Hair follicle dermal papilla cell (primary cell): Measurements from ENCODE around the gene ZNF891. TPM values are rescaled to one million over a fixed set of nuclear protein-coding genes. Genes with fewer than 3 reads are reported as not detected.

Experiments
- total RNA-seq: library from RNA; depleted of rRNA; stranded (reverse); fragments of >200 nt; gene quantifications from 2 replicates; pipeline ENCODE4 v1.2.3, GENCODE V29; 2012

ZNF891 gene
- 0.85 and 1.3 TPM in 2 replicates for total RNA-seq

DNA sequence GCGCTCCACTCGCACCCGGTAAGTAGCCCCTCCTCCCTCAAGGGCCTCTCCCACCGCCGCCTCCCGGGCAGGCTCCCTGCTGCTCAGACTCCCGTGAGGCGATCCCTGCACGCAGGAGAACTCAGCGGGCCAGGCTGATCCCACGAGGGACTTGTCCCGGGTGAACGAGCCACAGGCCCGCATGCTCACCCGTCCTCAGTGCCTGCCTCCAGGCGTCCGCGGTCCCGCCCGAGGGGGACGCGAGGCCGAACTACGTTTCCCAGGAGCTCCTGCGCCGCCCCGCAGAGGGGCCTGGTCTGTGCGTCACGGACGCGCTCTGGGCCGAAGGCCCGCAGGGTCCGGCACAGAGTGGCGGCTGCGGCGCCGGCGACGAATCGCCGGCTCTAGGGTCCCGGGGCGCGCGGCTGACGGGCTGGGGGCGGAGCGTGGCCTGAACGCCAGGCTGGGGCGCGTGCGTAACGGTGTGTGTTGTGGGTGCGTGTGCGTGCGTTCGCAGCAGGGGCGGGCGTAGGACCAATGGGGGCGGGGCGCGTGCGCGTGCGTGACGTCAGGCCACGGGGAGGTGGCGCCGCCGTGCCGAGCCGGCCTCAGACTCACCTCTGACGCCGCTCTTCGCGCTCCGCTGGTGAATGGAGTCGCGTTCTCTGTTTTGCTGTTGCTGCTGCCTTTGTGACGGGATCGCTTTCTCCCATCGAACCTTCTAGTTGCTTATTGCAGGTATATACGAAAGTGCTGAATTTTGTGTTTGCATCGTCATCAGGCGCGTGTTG, at the start of gene ZNF891, which contains the start of gene ZNF10:
ZNF891 (minus strand) TSS at position 237 of the 770 bp plus-strand sequence. CDS start 8,356 bp downstream, outside the sequence.
ZNF10 (plus strand) TSS at position 590 of the 770 bp plus-strand sequence. CDS start 13,866 bp downstream, outside the sequence.

DNA sequence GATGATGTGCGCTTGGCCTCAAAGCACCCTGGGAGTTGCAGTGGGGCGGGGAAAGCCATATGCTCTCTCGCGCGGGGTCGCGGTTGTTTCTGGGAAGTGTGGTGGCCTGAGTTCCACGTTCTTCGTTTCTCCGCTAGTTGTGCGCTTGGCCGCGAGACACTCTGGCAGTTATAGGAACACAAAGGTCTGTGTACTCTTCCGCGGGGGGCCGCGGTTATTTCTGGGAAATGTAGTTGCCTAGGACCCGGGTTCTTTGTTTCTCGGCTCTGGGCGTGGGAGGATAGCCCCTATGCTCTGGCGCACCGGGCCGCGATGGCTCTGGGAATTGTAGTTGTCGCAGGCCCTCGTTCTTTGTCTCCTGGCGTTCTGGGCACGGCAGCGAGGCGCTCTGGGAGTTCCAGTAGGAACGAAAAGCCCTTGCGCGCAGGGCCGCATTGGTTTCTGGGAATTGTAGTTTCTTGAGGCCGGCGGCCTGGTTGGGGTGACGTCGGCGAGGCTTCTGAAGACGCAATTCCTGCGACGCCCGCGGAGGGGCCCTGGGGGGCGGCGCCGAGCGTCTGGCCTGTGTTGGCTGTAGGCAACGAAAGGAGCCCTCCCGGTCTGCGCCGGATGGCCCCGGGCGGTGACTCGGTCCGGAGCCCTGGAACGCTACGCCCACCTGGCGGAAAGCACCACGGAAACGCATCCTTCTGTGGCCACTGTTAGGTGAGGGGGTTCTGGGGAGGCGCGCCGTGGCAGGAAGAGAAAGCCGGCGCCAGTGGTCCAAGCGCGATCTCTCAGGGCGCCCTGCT, 49.5 kb downstream of the ZNF891 start, which contains the start of gene ZNF140:
ZNF140 (plus strand) TSS at position 556 of the 791 bp plus-strand sequence. CDS start 398 bp downstream, outside the sequence.

Other genes starting within 250 kb of the ZNF891 start
- 49.9 and 60.2 TPM in 2 replicates for gene CHFR, start 242.7 kb downstream of the ZNF891 start, total RNA-seq
- gene ZNF605, start 174.0 kb downstream of the ZNF891 start, total RNA-seq = 11.9 and 15.1 TPM in 2 replicates
- 24.0 and 30.3 TPM in 2 replicates for gene ZNF26, start 143.9 kb downstream of the ZNF891 start, total RNA-seq
- 26.6 and 30.8 TPM in 2 replicates for gene ZNF84, start 92.8 kb downstream of the ZNF891 start, total RNA-seq
- gene ZNF140, start 49.4 kb downstream of the ZNF891 start, total RNA-seq = 26.1 and 26.4 TPM in 2 replicates
- gene ZNF10, start 353 bp upstream of the ZNF891 start, total RNA-seq = 4.6 and 8.8 TPM in 2 replicates
- gene ZNF268, start 51.2 kb upstream of the ZNF891 start, total RNA-seq = 33.3 and 41.1 TPM in 2 replicates
- gene ANHX, start 105.6 kb upstream of the ZNF891 start, total RNA-seq = not detected in 2 replicates